Fibroblast of villous mesenchyme (primary cell): ENCODE data around the gene KCNA10. TPM values are rescaled to one million over a fixed set of nuclear protein-coding genes. Genes with fewer than 3 reads are reported as not detected.

Experiments
- DNase-seq: peaks from one replicate; pipeline ENCODE4 v3.0.0-alpha.2; 2010; ENCODE audit warnings: low read depth
- H3K4me3 ChIP-seq: 2 replicates; pipeline ENCODE4 v1.5.1; 2011; ENCODE audit warnings: low read depth, mild to moderate bottlenecking, low read length
- CTCF ChIP-seq: IDR thresholded peaks from 2 replicates; pipeline ENCODE4 v1.5.1; 2012; ENCODE audit warnings: low read depth, mild to moderate bottlenecking, low read length; ENCODE audit not compliant: insufficient read depth
- total RNA-seq: library from RNA; depleted of rRNA; stranded (reverse); fragments of >200 nt; gene quantifications from 2 replicates; pipeline ENCODE4 v1.2.3, GENCODE V29; 2012

The KCNA10 gene
- total RNA-seq, 1 donor: not detected

GRCh38 chr1:110556471-110556807, 37.5 kb upstream of the KCNA10 start:
- no peak for TF ChIP-seq CTCF
- H3K4me3 ChIP-seq: no peak overlapping the region
- DNase-seq: no peak

GRCh38 chr1:110555807-110556470, 37.0 kb upstream of the KCNA10 start:
- no peak for DNase-seq
- no peak for TF ChIP-seq CTCF
- no peak overlapping the region for H3K4me3 ChIP-seq

- peak; percentile 7 for DNase-seq
- H3K4me3 ChIP-seq: peak overlapping the region; percentile 33
- peak; percentile 56 for TF ChIP-seq CTCF
Measured at GRCh38 chr1:110554871-110555801, 36.2 kb upstream of the KCNA10 start.

GRCh38 chr1:110551278-110551809, 32.4 kb upstream of the KCNA10 start:
- H3K4me3 ChIP-seq: no peak overlapping the region
- DNase-seq: no peak
- no peak for TF ChIP-seq CTCF

- H3K4me3 ChIP-seq: no peak overlapping the region
- DNase-seq: no peak
- TF ChIP-seq CTCF: no peak
Measured at GRCh38 chr1:110549831-110550230, 30.9 kb upstream of the KCNA10 start.

- H3K4me3 ChIP-seq: no peak overlapping the region
- TF ChIP-seq CTCF: peak; percentile 56
- DNase-seq: no peak
Measured at GRCh38 chr1:110548381-110548780, 29.4 kb upstream of the KCNA10 start.
